NOMO-1 treated with dmso at 0.1 percent for 144 hours (cell line): ENCODE measurements around the gene RANBP3L.
"Not testable (repeated sequence)": the region's sequence is repeated elsewhere in the genome, so short reads cannot be mapped to it uniquely, and the experiment has no call there.

Source experiments
- DNase-seq: peaks from one replicate; lab custom pipeline; 2025; ENCODE audit not compliant: unreplicated experiment; lab: John Stamatoyannopoulos, UW

Gene RANBP3L

GRCh38 chr5:36285837-36286615 is 15.7 kb downstream of the RANBP3L start:
- no peak for DNase-seq

DNA sequence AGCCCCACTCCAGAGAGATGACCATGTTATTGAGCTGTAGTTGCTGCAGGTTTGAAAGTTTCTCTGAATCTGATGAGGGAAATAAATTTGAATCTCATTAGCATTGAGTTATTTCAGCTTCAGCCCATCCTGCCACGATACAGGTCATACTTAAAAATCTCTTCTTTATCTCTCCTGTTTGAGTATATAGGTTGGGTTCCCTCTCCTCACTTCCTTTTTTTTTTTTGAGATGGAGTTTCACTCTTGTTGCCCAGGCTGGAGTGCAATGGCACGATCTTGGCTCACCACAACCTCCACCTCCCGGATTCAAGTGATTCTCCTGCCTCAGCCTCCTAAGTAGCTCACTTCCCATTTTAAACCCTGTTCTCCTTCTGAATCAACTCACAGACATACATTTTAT is 17.9 kb downstream of the RANBP3L start:
- DNase-seq: not testable (repeated sequence)

DNA sequence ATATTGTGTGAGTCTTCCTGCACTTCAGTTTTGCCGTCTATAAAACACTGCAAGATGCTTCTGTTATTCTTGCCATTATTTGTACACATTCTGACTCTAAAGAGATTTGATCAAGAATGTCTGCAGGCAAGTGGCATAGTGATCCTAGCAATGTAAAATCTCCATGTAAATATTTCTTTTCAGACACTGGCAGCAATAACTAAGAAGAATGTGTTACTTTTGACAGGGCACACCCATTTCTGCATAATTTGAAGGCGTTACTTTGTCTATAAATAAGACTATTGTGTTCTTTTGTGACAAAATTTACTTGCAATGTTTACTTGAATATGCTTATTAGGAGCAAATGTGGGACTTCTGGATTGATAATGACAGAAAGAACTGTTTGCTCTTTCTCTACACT is 20.1 kb downstream of the RANBP3L start:
- no peak for DNase-seq

- no peak for DNase-seq
Observed at GRCh38 chr5:36279054-36279698, 22.5 kb downstream of the RANBP3L start.

DNA sequence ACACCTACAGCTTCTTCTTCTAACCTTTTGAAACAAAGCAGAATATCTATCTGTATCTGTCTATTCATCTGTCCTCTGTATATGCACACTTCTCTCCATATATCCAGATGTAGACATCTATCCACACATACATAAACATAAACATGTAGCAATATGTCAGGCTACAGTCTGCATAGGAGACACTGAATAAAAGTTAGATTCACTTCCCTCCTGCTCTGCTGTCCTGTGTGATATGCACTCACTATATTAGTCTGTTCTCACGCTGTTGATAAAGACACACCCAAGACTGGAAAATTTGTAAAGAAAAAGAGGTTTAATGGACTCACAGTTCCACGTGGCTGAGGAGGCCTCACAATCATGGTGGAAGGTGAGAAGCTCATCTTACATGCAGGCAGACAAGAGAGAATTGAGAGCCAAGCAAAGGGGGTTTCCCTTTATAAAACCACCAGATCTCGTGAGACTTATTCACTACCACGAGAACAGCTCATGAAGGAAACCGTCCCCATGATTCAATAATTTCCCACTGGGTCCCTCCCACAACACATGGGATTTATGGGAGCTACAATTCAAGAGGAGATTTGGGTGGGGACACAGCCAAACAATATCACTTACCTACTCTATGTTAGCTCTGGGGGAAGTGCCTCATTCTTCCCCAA is 24.1 kb downstream of the RANBP3L start:
- DNase-seq: no peak

- no peak for DNase-seq
Observed at GRCh38 chr5:36276864-36277263, 24.8 kb downstream of the RANBP3L start.

DNA sequence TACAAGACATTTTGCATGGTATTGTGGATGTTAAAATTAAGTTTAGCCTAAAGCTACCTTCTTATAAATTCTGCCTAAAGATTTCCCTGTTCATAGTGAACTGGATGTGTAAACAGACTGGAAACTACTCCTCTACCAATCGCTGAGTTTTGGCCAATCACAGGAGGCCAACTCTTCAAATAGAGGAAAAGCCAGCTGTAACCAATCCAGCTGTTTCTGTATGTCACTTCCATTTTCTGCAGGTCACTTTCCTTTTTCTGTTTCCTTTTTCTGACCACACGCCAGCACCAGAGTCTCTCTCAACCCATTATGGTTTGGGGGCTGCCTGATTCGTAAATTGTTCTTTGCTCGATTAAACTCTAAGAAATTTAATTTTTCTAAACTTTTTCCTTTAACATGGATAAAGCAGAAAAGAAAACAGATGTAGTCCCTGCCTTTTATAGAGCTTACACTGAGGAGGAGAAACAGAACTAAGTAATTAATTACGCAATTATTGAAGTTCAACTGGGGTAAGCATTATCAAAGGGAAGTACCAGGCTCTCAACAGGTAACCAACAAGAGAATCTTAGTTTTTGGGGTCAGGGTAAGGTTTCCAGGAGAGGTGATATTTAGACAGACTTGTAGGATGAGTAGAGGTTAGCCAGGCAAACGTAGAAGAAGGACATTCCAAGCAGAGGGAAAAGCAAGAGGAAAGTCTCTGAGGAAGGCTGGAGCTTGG is 27.7 kb downstream of the RANBP3L start:
- DNase-seq: peak; percentile 78

DNA sequence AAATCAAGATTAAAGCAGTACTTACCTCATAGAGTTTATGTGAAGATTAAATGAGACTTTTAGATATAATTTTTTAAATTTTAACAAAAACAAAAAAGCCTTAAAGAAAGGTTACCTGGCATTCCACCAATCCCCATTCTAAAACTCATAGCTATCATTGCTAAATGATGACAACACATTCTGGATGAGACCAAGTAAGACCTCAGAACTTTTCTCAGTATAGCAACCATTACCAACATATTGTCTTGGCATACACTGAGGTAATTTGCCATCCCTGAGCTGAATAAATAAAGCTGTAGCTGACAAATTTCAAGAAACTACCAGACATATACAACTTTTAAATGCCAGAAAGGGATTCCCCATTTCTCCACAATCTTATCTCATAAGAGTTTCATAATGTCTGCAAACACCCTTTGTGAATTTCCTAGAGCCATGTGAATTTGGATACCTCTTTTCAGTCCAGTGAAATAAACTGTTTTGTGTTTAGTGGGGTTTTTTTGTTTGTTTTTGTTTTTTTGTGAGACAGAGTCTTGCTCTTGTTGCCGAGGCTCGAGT is 29.5 kb downstream of the RANBP3L start:
- no peak for DNase-seq

DNA sequence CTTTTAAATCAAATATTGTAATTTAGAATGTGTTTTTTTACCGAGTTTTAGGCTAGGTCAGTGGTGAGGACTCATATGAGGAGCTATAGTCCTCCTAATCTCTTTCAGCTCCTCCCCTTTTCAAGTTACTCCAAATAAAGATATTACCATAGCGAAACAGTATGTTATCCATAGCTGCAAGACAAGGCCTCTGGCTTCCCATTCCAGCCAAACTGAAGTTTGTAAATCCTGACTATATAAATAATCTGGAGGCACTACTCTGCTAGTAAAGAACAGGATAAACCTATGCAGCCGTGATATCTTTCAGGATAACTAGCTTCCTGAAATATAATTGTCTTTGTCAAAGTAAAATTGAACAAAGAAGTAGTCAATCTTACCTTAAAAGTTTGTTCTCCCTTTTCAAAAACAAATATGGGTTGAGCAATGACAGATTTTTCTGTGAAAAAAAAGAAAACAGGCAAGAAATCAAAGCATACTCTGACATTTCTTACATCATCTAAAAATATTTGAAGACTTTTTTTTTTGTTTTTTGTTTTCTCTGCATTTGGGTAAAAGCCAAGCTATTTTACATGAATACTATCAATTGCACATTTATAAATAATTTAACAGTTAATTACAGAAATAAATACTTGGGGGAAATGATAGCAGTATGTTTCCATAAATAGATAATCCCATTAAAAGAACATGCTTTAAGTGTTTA is 30.7 kb downstream of the RANBP3L start:
- DNase-seq: no peak

GRCh38 chr5:36270175-36270574 is 31.5 kb downstream of the RANBP3L start:
- no peak for DNase-seq

- no peak for DNase-seq
Observed at GRCh38 chr5:36269478-36269877, 32.2 kb downstream of the RANBP3L start.

GRCh38 chr5:36267905-36268304 is 33.8 kb downstream of the RANBP3L start:
- no peak for DNase-seq

- DNase-seq: no peak
Observed at GRCh38 chr5:36264202-36264760, 37.4 kb downstream of the RANBP3L start.

DNA sequence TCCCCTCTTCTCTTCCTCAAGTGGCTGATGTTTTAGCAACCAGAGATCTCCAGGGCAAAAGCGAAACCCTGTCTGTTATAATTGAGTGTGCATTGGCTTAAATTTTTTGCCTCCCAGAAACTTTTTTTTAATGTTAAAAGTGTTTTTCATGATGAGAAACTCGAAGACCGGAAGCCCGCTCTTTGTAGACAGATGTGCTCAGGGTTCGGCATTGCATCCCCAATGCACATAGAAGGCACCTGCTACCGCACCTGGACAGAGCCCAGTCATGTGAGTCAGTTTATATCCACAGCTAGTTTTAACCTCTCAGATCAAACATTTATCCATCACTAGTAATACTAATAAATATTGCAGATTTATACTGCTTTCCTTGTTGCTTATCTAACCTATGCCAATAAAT is 40.5 kb downstream of the RANBP3L start:
- DNase-seq: no peak

GRCh38 chr5:36253575-36253974 is 48.1 kb downstream of the RANBP3L start:
- DNase-seq: no peak

GRCh38 chr5:36252722-36253365 is 48.9 kb downstream of the RANBP3L start:
- no peak for DNase-seq

- DNase-seq: no peak
Observed at GRCh38 chr5:36251218-36251617, 50.5 kb downstream of the RANBP3L start.

GRCh38 chr5:36250427-36250826 is 51.3 kb downstream of the RANBP3L start:
- no peak for DNase-seq

- DNase-seq: no peak
Observed at GRCh38 chr5:36246036-36246800, 55.5 kb downstream of the RANBP3L start.
